Nephron progenitor cell (in vitro differentiated cells): ENCODE results near the gene C6orf132.
"Not testable (repeated sequence)": the region's sequence is repeated elsewhere in the genome, so short reads cannot be mapped to it uniquely, and the experiment has no call there.

Experiments
- DNase-seq: peaks from one replicate; pipeline ENCODE4 v3.0.0; 2021
- H3K27ac Mint-ChIP-seq: 2 replicates; pipeline ENCODE4 v1.8.0; 2021; ENCODE audit warnings: mild to moderate bottlenecking, moderate library complexity, mixed read lengths
- H3K27me3 Mint-ChIP-seq: 2 replicates; pipeline ENCODE4 v1.8.0; 2021; ENCODE audit warnings: mild to moderate bottlenecking, low read depth, mixed read lengths; ENCODE audit not compliant: poor library complexity
- H3K36me3 Mint-ChIP-seq: 2 replicates; pipeline ENCODE4 v1.8.0; 2021; ENCODE audit warnings: low read depth, mixed read lengths
- H3K4me1 Mint-ChIP-seq: 2 replicates; pipeline ENCODE4 v1.8.0; 2021; ENCODE audit warnings: mixed read lengths
- H3K4me3 Mint-ChIP-seq: 2 replicates; pipeline ENCODE4 v1.8.0; 2021; ENCODE audit warnings: mild to moderate bottlenecking, moderate library complexity, mixed read lengths
- H3K9me3 Mint-ChIP-seq: 2 replicates; pipeline ENCODE4 v1.8.0; 2021; ENCODE audit warnings: mild to moderate bottlenecking, moderate library complexity, mixed read lengths
- CTCF ChIP-seq: fragments of 200-600 bp; sonication (generic); IDR thresholded peaks from 2 replicates; pipeline ENCODE4 v1.5.0; 2021; ENCODE audit warnings: antibody characterized with exemption

The C6orf132 gene

GRCh38 chr6:42175860-42176259 lies 33.4 kb upstream of the C6orf132 start:
- Mint-ChIP-seq H3K4me1 (peaks cover 21% of the 10 kb centered on the region), H3K27me3 (peaks cover 14% of the 10 kb centered on the region), H3K4me3 (no peak overlapping the region), H3K9me3 (no peaks in the 10 kb centered on the region), H3K27ac (no peak overlapping the region), H3K36me3 (no peaks in the 10 kb centered on the region)
- no peak for TF ChIP-seq CTCF
- DNase-seq, result no peak

DNA sequence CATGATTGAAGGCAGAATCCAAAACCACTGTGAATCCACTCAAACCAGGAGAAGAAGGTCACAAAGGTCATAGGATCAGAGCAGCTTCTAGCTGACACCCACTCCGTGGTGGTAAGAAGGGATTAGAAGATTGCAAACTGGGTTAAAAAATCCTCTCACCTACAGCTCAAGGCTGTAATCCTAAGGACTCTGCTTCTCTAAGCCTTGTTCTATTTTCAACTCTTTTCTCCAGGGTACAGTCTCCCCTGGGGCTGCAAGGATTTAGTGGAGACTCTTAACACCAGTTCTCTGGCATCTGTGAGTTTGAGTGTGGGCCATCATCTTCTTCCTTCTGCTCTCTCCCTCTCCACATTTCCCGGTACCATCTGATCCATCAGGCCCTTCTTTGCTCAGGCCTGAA lies 30.7 kb upstream of the C6orf132 start, which contains the start of gene GUCA1A:
Gene GUCA1A (plus strand): TSS at position 264 of the 400 bp plus-strand sequence. CDS start 250 bp downstream, outside the sequence.
- H3K27ac Mint-ChIP-seq, result no peak within 1 kb of the TSS

GRCh38 chr6:42171813-42172581 lies 29.6 kb upstream of the C6orf132 start:
- Mint-ChIP-seq H3K9me3 (no peaks in the 10 kb centered on the region), H3K27ac (no peak overlapping the region), H3K27me3 (peaks cover 13% of the 10 kb centered on the region), H3K36me3 (no peaks in the 10 kb centered on the region), H3K4me3 (no peak overlapping the region), H3K4me1 (peaks cover under 1% of the 10 kb centered on the region)
- no peak for TF ChIP-seq CTCF
- DNase-seq, result no peak

More for the DNA sequence above, 30.7 kb upstream of the C6orf132 start, which contains the start of gene GUCA1A:
- peaks cover 16% of the 10 kb centered on the region for H3K27me3 Mint-ChIP-seq
- peaks cover 5% of the 10 kb centered on the region for H3K4me1 Mint-ChIP-seq
- TF ChIP-seq CTCF, result no peak
- no peak for DNase-seq
- H3K9me3 Mint-ChIP-seq, result no peaks in the 10 kb centered on the region
- H3K4me3 Mint-ChIP-seq, result no peak within 1 kb of the TSS
- no peaks in the 10 kb centered on the region for H3K36me3 Mint-ChIP-seq

GRCh38 chr6:42169780-42170179 lies 27.4 kb upstream of the C6orf132 start:
- not testable (repeated sequence) for H3K36me3 Mint-ChIP-seq, H3K9me3 Mint-ChIP-seq, H3K4me3 Mint-ChIP-seq, H3K27ac Mint-ChIP-seq, DNase-seq
- Mint-ChIP-seq H3K4me1 (peaks cover 19% of the 10 kb centered on the region), H3K27me3 (peaks cover 16% of the 10 kb centered on the region)

GRCh38 chr6:42168650-42169049 lies 26.2 kb upstream of the C6orf132 start:
- Mint-ChIP-seq H3K4me1 (peaks cover 27% of the 10 kb centered on the region), H3K9me3 (no peaks in the 10 kb centered on the region), H3K36me3 (no peaks in the 10 kb centered on the region), H3K27ac (no peak overlapping the region), H3K4me3 (no peak overlapping the region), H3K27me3 (peaks cover 16% of the 10 kb centered on the region)
- TF ChIP-seq CTCF, result no peak
- DNase-seq, result no peak

DNA sequence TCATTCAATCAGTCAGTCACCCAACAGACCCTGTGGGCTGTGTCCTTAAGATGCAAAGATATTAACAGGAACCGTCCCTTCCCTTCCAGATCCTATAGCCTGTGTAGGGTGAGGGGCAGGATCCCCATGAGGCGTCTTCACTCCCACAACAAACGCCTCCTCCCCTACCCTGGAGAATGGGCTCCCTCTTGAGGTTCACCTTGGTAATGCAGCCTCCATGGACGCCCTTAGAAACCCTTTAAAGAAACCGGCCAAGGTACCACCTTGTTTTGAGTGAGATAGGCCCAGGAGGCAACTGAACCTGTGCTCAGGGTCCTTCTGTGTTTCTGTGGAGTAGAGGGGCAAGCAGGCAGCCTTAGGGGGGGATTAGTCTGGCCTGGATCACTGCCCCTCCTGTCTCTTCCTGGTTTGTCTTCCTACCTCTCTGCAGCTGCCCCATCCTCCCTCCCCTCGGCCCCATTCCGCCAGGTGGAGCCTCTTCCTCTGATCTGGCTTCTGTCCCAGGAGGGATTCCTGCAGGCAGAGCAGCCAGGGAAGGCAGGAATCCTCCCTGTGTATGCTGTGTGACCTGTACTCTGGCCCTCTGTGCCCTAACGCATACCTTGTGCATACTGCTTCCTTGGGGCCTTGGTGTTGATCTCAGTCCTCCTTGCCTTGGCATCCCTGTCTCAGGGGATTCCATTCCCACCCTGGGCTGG lies 24.2 kb upstream of the C6orf132 start:
- H3K27ac Mint-ChIP-seq, result no peak overlapping the region
- peak; percentile 98 for TF ChIP-seq CTCF
- no peak overlapping the region for H3K4me3 Mint-ChIP-seq
- peaks cover 47% of the 10 kb centered on the region for H3K4me1 Mint-ChIP-seq
- peaks cover 14% of the 10 kb centered on the region for H3K27me3 Mint-ChIP-seq
- H3K36me3 Mint-ChIP-seq, result no peaks in the 10 kb centered on the region
- peak; percentile 90 for DNase-seq
- no peaks in the 10 kb centered on the region for H3K9me3 Mint-ChIP-seq
